OCI-LY3 (cell line): ENCODE results near the gene DYNC1I1.

ENCODE experiments used
- H2AFZ ChIP-seq: fragments of 200-600, 300-600 bp; shearing (Covaris generic); 2 replicates; pipeline ENCODE4 v1.6.0; 2014; ENCODE audit warnings: antibody characterized with exemption, low read depth, low read length
- H3K27ac ChIP-seq: fragments of 200-600, 300-600 bp; sonication (generic); 2 replicates; pipeline ENCODE4 v1.5.1; 2014; ENCODE audit warnings: mild to moderate bottlenecking, low read length, moderate library complexity, mixed read lengths
- H3K27me3 ChIP-seq: fragments of 200-600, 300-600 bp; sonication (generic); 2 replicates; pipeline ENCODE4 v1.6.1; 2014; ENCODE audit warnings: low read depth, low read length, mixed read lengths
- H3K36me3 ChIP-seq: fragments of 200-600, 300-600 bp; sonication (generic); replicated peaks from 2 replicates; pipeline ENCODE3; 2014; ENCODE audit warnings: low read depth, low read length, mixed read lengths
- H3K4me1 ChIP-seq: fragments of 300-600, 200-600 bp; sonication (generic); 2 replicates; pipeline ENCODE4 v1.6.1; 2014; ENCODE audit warnings: low read length, mixed read lengths
- H3K4me2 ChIP-seq: fragments of 200-600, 300-600 bp; sonication (generic); 2 replicates; pipeline ENCODE4 v1.6.1; 2014; ENCODE audit warnings: low read length, mixed read lengths
- H3K4me3 ChIP-seq: fragments of 300-600, 200-600 bp; sonication (generic); 2 replicates; pipeline ENCODE4 v1.5.1; 2014; ENCODE audit warnings: antibody characterized with exemption, mild to moderate bottlenecking, low read length, moderate library complexity
- H3K79me2 ChIP-seq: fragments of 300-600, 200-600 bp; shearing (Covaris generic); 2 replicates; pipeline ENCODE4 v1.6.1; 2014; ENCODE audit warnings: mild to moderate bottlenecking, low read length, mixed read lengths
- H3K9ac ChIP-seq: fragments of 300-600, 200-600 bp; shearing (Covaris generic); 2 replicates; pipeline ENCODE4 v1.6.0; 2014; ENCODE audit warnings: mild to moderate bottlenecking, low read length, moderate library complexity
- H3K9me3 ChIP-seq: fragments of 200-600, 300-600 bp; shearing (Covaris generic); 2 replicates; pipeline ENCODE4 v1.6.1; 2014; ENCODE audit warnings: low read length, mixed read lengths; ENCODE audit not compliant: insufficient read depth
- H4K20me1 ChIP-seq: fragments of 200-600, 300-600 bp; sonication (generic); 2 replicates; pipeline ENCODE4 v1.6.1; 2016; ENCODE audit warnings: low read length, mixed read lengths; ENCODE audit not compliant: insufficient read depth
- EZH2phosphoT487 ChIP-seq: fragments of 200-600 bp; shearing (Covaris generic); IDR thresholded peaks from 2 replicates; pipeline ENCODE4 v1.6.1; 2018; ENCODE audit warnings: antibody characterized with exemption, mixed run types, low read depth
- TF ChIP-seq, protein P1 (sequence below): fragments of 200-600, 300-600 bp; sonication (generic); IDR thresholded peaks from 2 replicates; pipeline ENCODE4 v1.5.1; 2014; ENCODE audit warnings: antibody characterized with exemption, low read length, low read depth

The DYNC1I1 gene

DNA sequence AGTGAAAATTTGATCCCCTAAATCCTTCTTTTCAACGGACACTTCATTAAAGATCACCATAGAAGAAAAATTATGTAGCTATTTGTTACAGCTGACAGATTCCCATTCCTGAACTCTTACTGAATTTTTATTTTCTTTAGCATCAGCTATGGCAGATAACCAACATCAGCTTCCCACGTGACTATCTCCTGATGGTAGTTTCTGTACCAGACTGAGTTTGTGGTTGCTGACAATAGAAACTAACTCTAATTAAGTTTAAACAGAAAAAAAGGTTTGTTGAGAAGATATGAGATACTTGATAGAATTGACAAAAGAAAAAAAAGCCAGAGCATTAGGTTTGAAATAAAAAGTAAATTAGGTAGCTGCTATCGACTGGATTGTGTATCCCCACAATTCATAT lies 101.8 kb downstream of the DYNC1I1 start:
- Histone ChIP-seq H2AFZ (no peak overlapping the region), H3K79me2 (no peaks in the 10 kb centered on the region), H3K9ac (no peak overlapping the region), H3K27ac (no peak overlapping the region), H4K20me1 (no peaks in the 10 kb centered on the region), H3K4me1 (peaks cover 9% of the 10 kb centered on the region), H3K4me3 (no peak overlapping the region), H3K9me3 (no peaks in the 10 kb centered on the region), H3K27me3 (0 out of 2 replicates have a peak, but pooled peaks cover 4% of the 10 kb centered on the region), H3K36me3 (no peaks in the 10 kb centered on the region), H3K4me2 (no peak overlapping the region)
- TF ChIP-seq, protein P1, sequence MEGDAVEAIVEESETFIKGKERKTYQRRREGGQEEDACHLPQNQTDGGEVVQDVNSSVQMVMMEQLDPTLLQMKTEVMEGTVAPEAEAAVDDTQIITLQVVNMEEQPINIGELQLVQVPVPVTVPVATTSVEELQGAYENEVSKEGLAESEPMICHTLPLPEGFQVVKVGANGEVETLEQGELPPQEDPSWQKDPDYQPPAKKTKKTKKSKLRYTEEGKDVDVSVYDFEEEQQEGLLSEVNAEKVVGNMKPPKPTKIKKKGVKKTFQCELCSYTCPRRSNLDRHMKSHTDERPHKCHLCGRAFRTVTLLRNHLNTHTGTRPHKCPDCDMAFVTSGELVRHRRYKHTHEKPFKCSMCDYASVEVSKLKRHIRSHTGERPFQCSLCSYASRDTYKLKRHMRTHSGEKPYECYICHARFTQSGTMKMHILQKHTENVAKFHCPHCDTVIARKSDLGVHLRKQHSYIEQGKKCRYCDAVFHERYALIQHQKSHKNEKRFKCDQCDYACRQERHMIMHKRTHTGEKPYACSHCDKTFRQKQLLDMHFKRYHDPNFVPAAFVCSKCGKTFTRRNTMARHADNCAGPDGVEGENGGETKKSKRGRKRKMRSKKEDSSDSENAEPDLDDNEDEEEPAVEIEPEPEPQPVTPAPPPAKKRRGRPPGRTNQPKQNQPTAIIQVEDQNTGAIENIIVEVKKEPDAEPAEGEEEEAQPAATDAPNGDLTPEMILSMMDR, result no peak
- no peak for TF ChIP-seq EZH2phosphoT487

DNA sequence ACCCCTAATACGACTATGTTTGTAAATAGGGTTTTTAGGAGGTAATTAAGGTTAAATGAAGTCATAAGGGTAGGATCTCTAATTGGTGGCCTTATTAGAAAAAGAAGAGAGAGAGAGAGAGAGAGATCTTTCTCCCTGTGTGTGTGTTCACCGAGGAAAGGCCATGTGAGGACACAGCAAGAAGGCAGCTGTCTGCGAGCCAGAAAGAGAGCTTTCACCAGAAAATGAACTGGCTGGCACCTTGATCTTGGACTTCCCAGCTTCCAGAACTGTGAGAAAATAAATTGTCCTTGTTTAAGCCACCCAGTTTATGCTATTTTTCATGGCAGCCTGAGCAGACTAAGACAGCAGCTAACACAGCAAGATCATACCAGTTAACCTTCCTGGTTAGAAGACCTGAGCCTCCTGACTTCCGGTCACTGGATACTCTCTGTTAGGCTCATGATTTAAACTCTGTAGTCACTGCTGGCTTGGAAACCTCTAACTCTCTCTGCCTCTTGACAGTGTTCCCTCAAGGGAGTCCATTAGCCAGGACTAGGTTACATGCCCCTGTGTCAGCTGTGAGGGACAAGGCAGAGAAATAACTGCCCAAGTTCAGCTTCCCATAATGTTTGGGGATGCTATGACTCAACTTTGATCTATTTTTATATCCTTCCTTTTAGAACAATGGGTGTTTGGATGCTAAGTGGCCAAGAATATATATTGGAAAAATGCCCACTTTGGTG lies 102.3 kb downstream of the DYNC1I1 start:
- Histone ChIP-seq H3K27ac (no peak overlapping the region), H2AFZ (no peak overlapping the region), H3K9ac (no peak overlapping the region)

DNA sequence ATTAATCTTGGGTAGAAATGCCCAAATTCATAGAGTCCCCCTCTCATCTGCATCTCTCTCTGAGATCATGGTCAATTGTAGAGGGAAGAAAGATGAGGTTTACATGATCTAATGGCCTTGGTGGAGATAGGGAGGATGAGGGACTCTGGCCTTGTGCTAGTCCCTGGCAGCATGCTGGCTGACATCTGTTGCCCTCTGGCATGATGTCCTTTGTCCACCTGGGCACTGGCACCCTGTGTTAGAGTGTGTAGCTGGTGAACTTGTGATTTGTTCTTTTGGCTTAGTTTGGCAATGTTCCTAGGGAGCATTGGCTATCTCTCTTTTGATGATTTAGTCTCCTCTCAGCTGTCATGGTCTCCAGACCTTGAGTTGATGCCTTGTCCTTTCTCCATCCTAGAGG lies 103.2 kb downstream of the DYNC1I1 start:
- peaks cover 5% of the 10 kb centered on the region for H3K4me1 ChIP-seq
- no peak for TF ChIP-seq EZH2phosphoT487
- TF ChIP-seq, protein P1, result no peak

More for the DNA sequence above, 102.3 kb downstream of the DYNC1I1 start:
- Histone ChIP-seq H3K4me3 (no peak overlapping the region), H3K27me3 (0 out of 2 replicates have a peak, but pooled peaks cover 4% of the 10 kb centered on the region), H3K4me1 (peaks cover 9% of the 10 kb centered on the region), H4K20me1 (no peaks in the 10 kb centered on the region), H3K36me3 (no peaks in the 10 kb centered on the region), H3K79me2 (no peaks in the 10 kb centered on the region), H3K4me2 (no peak overlapping the region), H3K9me3 (no peaks in the 10 kb centered on the region)
- TF ChIP-seq, protein P1, result no peak
- no peak for TF ChIP-seq EZH2phosphoT487

DNA sequence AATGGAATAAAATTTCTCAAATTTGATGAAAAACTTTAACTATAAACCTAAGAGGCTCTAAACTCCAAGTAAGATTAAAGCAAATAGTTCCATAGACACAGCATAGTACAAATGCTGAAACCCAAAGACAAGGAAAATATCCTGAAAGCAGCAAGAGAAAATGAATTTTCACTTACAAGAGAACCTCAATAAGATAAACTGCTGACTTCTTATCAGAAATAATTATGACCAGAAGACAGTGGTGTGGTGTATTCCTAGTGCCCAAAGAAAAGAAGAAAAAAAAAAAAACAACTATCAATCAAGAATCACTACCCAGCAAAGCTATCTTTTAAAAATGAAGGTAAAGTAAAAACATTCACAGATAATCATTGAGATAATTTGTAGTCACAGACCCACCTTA lies 106.3 kb downstream of the DYNC1I1 start:
- 0 out of 2 replicates have a peak, but pooled peaks cover 7% of the 10 kb centered on the region for H3K27me3 ChIP-seq
- no peaks in the 10 kb centered on the region for H3K4me1 ChIP-seq
- H2AFZ ChIP-seq, result no peak overlapping the region
- H3K79me2 ChIP-seq, result no peaks in the 10 kb centered on the region
- H3K4me3 ChIP-seq, result no peak overlapping the region
- no peaks in the 10 kb centered on the region for H4K20me1 ChIP-seq
- no peak overlapping the region for H3K27ac ChIP-seq
- no peak overlapping the region for H3K4me2 ChIP-seq
- no peaks in the 10 kb centered on the region for H3K9me3 ChIP-seq
- no peaks in the 10 kb centered on the region for H3K36me3 ChIP-seq
- H3K9ac ChIP-seq, result no peak overlapping the region
- TF ChIP-seq, protein P1, result no peak
- no peak for TF ChIP-seq EZH2phosphoT487

More for the DNA sequence above, 103.2 kb downstream of the DYNC1I1 start:
- Histone ChIP-seq H3K27me3 (0 out of 2 replicates have a peak, but pooled peaks cover 4% of the 10 kb centered on the region), H3K4me2 (no peak overlapping the region), H3K79me2 (no peaks in the 10 kb centered on the region), H2AFZ (no peak overlapping the region), H3K36me3 (no peaks in the 10 kb centered on the region), H3K9me3 (no peaks in the 10 kb centered on the region), H3K27ac (no peak overlapping the region), H3K4me3 (no peak overlapping the region), H4K20me1 (no peaks in the 10 kb centered on the region), H3K9ac (no peak overlapping the region)
